Measurements from ENCODE around the gene FBXL2.

GRCh38 chr3:33355611-33356010 lies 78.4 kb downstream of the FBXL2 start:
- TF ChIP-seq POLR2A (IDR thresholded peaks at IDR 0.05) (no peak), CTCF (IDR thresholded peaks at IDR 0.05 in 4 of 5, conservative IDR thresholded peaks at IDR 0.05 in 1 of 5) (no peak)
